SK-MEL-5 (cell line): ENCODE results near the gene DACT1. TPM values are rescaled to one million over a fixed set of nuclear protein-coding genes. Genes with fewer than 3 reads are reported as not detected.
A peak's percentile ranks its signal among the peaks of the same experiment; 100 is the strongest.

Source experiments
- DNase-seq: peaks from one replicate; pipeline ENCODE4 v3.0.0-alpha.2; 2016; ENCODE audit warnings: low read depth, low spot score
- in situ Hi-C: cut with HindIII; loops from 2 replicates; pipeline ENCODE4 v1.10.0; 2016; ENCODE audit warnings: low sequenced_read_pairs, high pct_unique_total_duplicates, low pct_unique_long_range_greater_than_20kb
- total RNA-seq: library from RNA; depleted of rRNA; stranded (reverse); fragments of >200 nt; shearing (Covaris generic); gene quantifications from 2 replicates; pipeline ENCODE4 v1.2.3, GENCODE V29; 2014

DACT1 gene
- total RNA-seq, 1 experiment from 2014 or later = 8.8 TPM

- in situ Hi-C loops = no loop called here
- DNase-seq = no peak
Observed at GRCh38 chr14:58633831-58634230, 3.9 kb upstream of the DACT1 start.

- in situ Hi-C loops = no loop called here
Observed at GRCh38 chr14:58634406-58635090, 3.2 kb upstream of the DACT1 start.

GRCh38 chr14:58635091-58635830, 2.5 kb upstream of the DACT1 start:
- no peak for DNase-seq
- in situ Hi-C loops = no loop called here

More at GRCh38 chr14:58634406-58635090, 3.2 kb upstream of the DACT1 start:
- DNase-seq = no peak

- no peak for DNase-seq
- in situ Hi-C loops = no loop called here
Observed at GRCh38 chr14:58636129-58636528, 1.6 kb upstream of the DACT1 start.

- DNase-seq = no peak
- in situ Hi-C loops = no loop called here
Observed at GRCh38 chr14:58637040-58637390, 747 bp upstream of the DACT1 start.

GRCh38 chr14:58638231-58639197, 752 bp downstream of the DACT1 start:
- DNase-seq = peak; percentile 28
- in situ Hi-C loops = no loop called here

GRCh38 chr14:58639198-58639565, 1.4 kb downstream of the DACT1 start:
- in situ Hi-C loops = no loop called here
- no peak for DNase-seq

- peak; percentile 80 for DNase-seq
- in situ Hi-C loops = no loop called here
Observed at GRCh38 chr14:58639842-58640484, 2.2 kb downstream of the DACT1 start.

- in situ Hi-C loops = no loop called here
- no peak for DNase-seq
Observed at GRCh38 chr14:58640959-58641358, 3.2 kb downstream of the DACT1 start.

- no peak for DNase-seq
- in situ Hi-C loops = no loop called here
Observed at GRCh38 chr14:58641509-58641908, 3.7 kb downstream of the DACT1 start.

GRCh38 chr14:58643366-58643765, 5.6 kb downstream of the DACT1 start:
- in situ Hi-C loops = no loop called here
- DNase-seq = no peak

- in situ Hi-C loops = no loop called here
- DNase-seq = no peak
Observed at GRCh38 chr14:58645641-58646040, 7.9 kb downstream of the DACT1 start.

GRCh38 chr14:58646479-58646878, 8.7 kb downstream of the DACT1 start:
- DNase-seq = no peak
- in situ Hi-C loops = no loop called here

GRCh38 chr14:58647777-58648176, 10.0 kb downstream of the DACT1 start:
- in situ Hi-C loops = no loop called here
- DNase-seq = no peak

- in situ Hi-C loops = no loop called here
- DNase-seq = no peak
Observed at GRCh38 chr14:58650857-58651256, 13.1 kb downstream of the DACT1 start.

- DNase-seq = no peak
- in situ Hi-C loops = no loop called here
Observed at GRCh38 chr14:58656671-58657411, 19.1 kb downstream of the DACT1 start.

- no peak for DNase-seq
- in situ Hi-C loops = no loop called here
Observed at GRCh38 chr14:58659061-58659460, 21.3 kb downstream of the DACT1 start.
